ENCODE results near the gene NXPH3.

- TF ChIP-seq GATA2 (IDR thresholded peaks at IDR 0.05; ENCODE audit: low read depth, low read length) (no peak), GATA3 (IDR thresholded peaks at IDR 0.05; ENCODE audit: low read depth, low read length) (no peak)
Measured at GRCh38 chr17:49567104-49567521, 8.6 kb upstream of the NXPH3 start.

Data from SH-SY5Y (cell line).